Measurements from ENCODE around the gene TNFRSF8.
"Not testable (repeated sequence)": the region's sequence is repeated elsewhere in the genome, so short reads cannot be mapped to it uniquely, and the experiment has no call there.

Gene TNFRSF8

GRCh38 chr1:12031039-12031980 is 31.8 kb upstream of the TNFRSF8 start:
- peak; percentile 88 for TF ChIP-seq CTCF (IDR thresholded peaks at IDR 0.05; ENCODE audit: borderline replicate concordance, insufficient read depth, low read depth, low read length)
- no peak overlapping the region for H3K4me3 ChIP-seq (ENCODE audit: low read depth, low read length)

GRCh38 chr1:12032161-12032621 is 30.9 kb upstream of the TNFRSF8 start:
- no peak for TF ChIP-seq CTCF (IDR thresholded peaks at IDR 0.05; ENCODE audit: borderline replicate concordance, insufficient read depth, low read depth, low read length)
- no peak overlapping the region for H3K4me3 ChIP-seq (ENCODE audit: low read depth, low read length)

GRCh38 chr1:12033441-12033840 is 29.7 kb upstream of the TNFRSF8 start:
- not testable (repeated sequence) for H3K4me3 ChIP-seq (ENCODE audit: low read depth, low read length)

GRCh38 chr1:12034381-12034801 is 28.7 kb upstream of the TNFRSF8 start:
- no peak for TF ChIP-seq CTCF (IDR thresholded peaks at IDR 0.05; ENCODE audit: borderline replicate concordance, insufficient read depth, low read depth, low read length)
- no peak overlapping the region for H3K4me3 ChIP-seq (ENCODE audit: low read depth, low read length)

GRCh38 chr1:12035312-12035711 is 27.8 kb upstream of the TNFRSF8 start:
- no peak for TF ChIP-seq CTCF (IDR thresholded peaks at IDR 0.05; ENCODE audit: borderline replicate concordance, insufficient read depth, low read depth, low read length)
- H3K4me3 ChIP-seq (ENCODE audit: low read depth, low read length) = no peak overlapping the region

- no peak overlapping the region for H3K4me3 ChIP-seq (ENCODE audit: low read depth, low read length)
- TF ChIP-seq CTCF (IDR thresholded peaks at IDR 0.05; ENCODE audit: borderline replicate concordance, insufficient read depth, low read depth, low read length) = no peak
Measured at GRCh38 chr1:12037486-12038355, 25.4 kb upstream of the TNFRSF8 start.

- H3K4me3 ChIP-seq (ENCODE audit: low read depth, low read length) = no peak overlapping the region
- no peak for TF ChIP-seq CTCF (IDR thresholded peaks at IDR 0.05; ENCODE audit: borderline replicate concordance, insufficient read depth, low read depth, low read length)
Measured at GRCh38 chr1:12038356-12039163, 24.5 kb upstream of the TNFRSF8 start.
